Measurements from ENCODE around the gene RPL23. TPM values are rescaled to one million over a fixed set of nuclear protein-coding genes. Genes with fewer than 3 reads are reported as not detected.
A peak's percentile ranks its signal among the peaks of the same experiment; 100 is the strongest.

The RPL23 gene
- polyA plus RNA-seq (ENCODE audit: insufficient read length in 12 of 12): 1,000 to 10,000 TPM; 1,619 to 4,143 (median 2,948) TPM
- long read RNA-seq, donor 1, transcript RPL23-207 (4 exons, 615 nt): minor isoform, 113 of 6,094 reads
- long read RNA-seq, donor 1, transcript RPL23-206 (5 exons, 2,821 nt): major isoform, 4,027 of 6,094 reads
- long read RNA-seq, donor 1, transcript RPL23-211 (3 exons, 2,779 nt): minor isoform, 112 of 6,094 reads
- long read RNA-seq, donor 1, transcript RPL23-210 (2 exons, 429 nt): minor isoform, 199 of 6,094 reads
- long read RNA-seq, donor 1, partial matches to known transcripts: 1,565 of 6,094 reads
- long read RNA-seq, donor 1, other reads (novel, unspliced or antisense): 52 of 6,094 reads
- long read RNA-seq, donor 2, transcript RPL23-207 (4 exons, 615 nt): minor isoform, 146 of 4,707 reads
- long read RNA-seq, donor 2, transcript RPL23-210 (2 exons, 429 nt): minor isoform, 173 of 4,707 reads
- long read RNA-seq, donor 2, transcript RPL23-211 (3 exons, 2,779 nt): minor isoform, 315 of 4,707 reads
- long read RNA-seq, donor 2, transcript RPL23-206 (5 exons, 2,821 nt): major isoform, 2,817 of 4,707 reads
- long read RNA-seq, donor 2, partial matches to known transcripts: 1,180 of 4,707 reads
- long read RNA-seq, donor 2, other reads (novel, unspliced or antisense): 42 of 4,707 reads
- long read RNA-seq, donor 3, transcript RPL23-206 (5 exons, 2,821 nt): major isoform, 1,881 of 2,855 reads
- long read RNA-seq, donor 3, transcript RPL23-210 (2 exons, 429 nt): minor isoform, 59 of 2,855 reads
- long read RNA-seq, donor 3, transcript RPL23-207 (4 exons, 615 nt): minor isoform, 82 of 2,855 reads
- long read RNA-seq, donor 3, transcript RPL23-211 (3 exons, 2,779 nt): minor isoform, 52 of 2,855 reads
- long read RNA-seq, donor 3, partial matches to known transcripts: 759 of 2,855 reads
- long read RNA-seq, donor 3, other reads (novel, unspliced or antisense): 11 of 2,855 reads
- long read RNA-seq, donor 4, transcript RPL23-207 (4 exons, 615 nt): minor isoform, 76 of 2,651 reads
- long read RNA-seq, donor 4, transcript RPL23-210 (2 exons, 429 nt): minor isoform, 60 of 2,651 reads
- long read RNA-seq, donor 4, transcript RPL23-206 (5 exons, 2,821 nt): major isoform, 1,639 of 2,651 reads
- long read RNA-seq, donor 4, transcript RPL23-211 (3 exons, 2,779 nt): minor isoform, 80 of 2,651 reads
- long read RNA-seq, donor 4, partial matches to known transcripts: 756 of 2,651 reads
- long read RNA-seq, donor 4, other reads (novel, unspliced or antisense): 26 of 2,651 reads
- long read RNA-seq, donor 5, transcript RPL23-211 (3 exons, 2,779 nt): minor isoform, 83 of 4,908 reads
- long read RNA-seq, donor 5, transcript RPL23-206 (5 exons, 2,821 nt): major isoform, 3,766 of 4,908 reads
- long read RNA-seq, donor 5, transcript RPL23-207 (4 exons, 615 nt): minor isoform, 52 of 4,908 reads
- long read RNA-seq, donor 5, transcript RPL23-210 (2 exons, 429 nt): minor isoform, 136 of 4,908 reads
- long read RNA-seq, donor 5, partial matches to known transcripts: 801 of 4,908 reads
- long read RNA-seq, donor 5, other reads (novel, unspliced or antisense): 49 of 4,908 reads
- long read RNA-seq, donor 6, transcript RPL23-207 (4 exons, 615 nt): minor isoform, 168 of 4,596 reads
- long read RNA-seq, donor 6, transcript RPL23-211 (3 exons, 2,779 nt): minor isoform, 115 of 4,596 reads
- long read RNA-seq, donor 6, transcript RPL23-210 (2 exons, 429 nt): minor isoform, 98 of 4,596 reads
- long read RNA-seq, donor 6, transcript RPL23-206 (5 exons, 2,821 nt): major isoform, 2,799 of 4,596 reads
- long read RNA-seq, donor 6, partial matches to known transcripts: 1,363 of 4,596 reads
- long read RNA-seq, donor 6, other reads (novel, unspliced or antisense): 38 of 4,596 reads
- long read RNA-seq, donor 7, transcript RPL23-207 (4 exons, 615 nt): minor isoform, 56 of 2,862 reads
- long read RNA-seq, donor 7, transcript RPL23-210 (2 exons, 429 nt): minor isoform, 59 of 2,862 reads
- long read RNA-seq, donor 7, transcript RPL23-211 (3 exons, 2,779 nt): minor isoform, 75 of 2,862 reads
- long read RNA-seq, donor 7, transcript RPL23-206 (5 exons, 2,821 nt): major isoform, 1,943 of 2,862 reads
- long read RNA-seq, donor 7, partial matches to known transcripts: 704 of 2,862 reads
- long read RNA-seq, donor 7, other reads (novel, unspliced or antisense): 14 of 2,862 reads
- long read RNA-seq, donor 8, transcript RPL23-206 (5 exons, 2,821 nt): major isoform, 3,752 of 5,078 reads
- long read RNA-seq, donor 8, transcript RPL23-207 (4 exons, 615 nt): minor isoform, 69 of 5,078 reads
- long read RNA-seq, donor 8, transcript RPL23-210 (2 exons, 429 nt): minor isoform, 200 of 5,078 reads
- long read RNA-seq, donor 8, transcript RPL23-211 (3 exons, 2,779 nt): minor isoform, 73 of 5,078 reads
- long read RNA-seq, donor 8, partial matches to known transcripts: 911 of 5,078 reads
- long read RNA-seq, donor 8, other reads (novel, unspliced or antisense): 51 of 5,078 reads
- long read RNA-seq, donor 9, transcript RPL23-206 (5 exons, 2,821 nt): major isoform, 2,633 of 3,862 reads
- long read RNA-seq, donor 9, transcript RPL23-211 (3 exons, 2,779 nt): minor isoform, 98 of 3,862 reads
- long read RNA-seq, donor 9, transcript RPL23-210 (2 exons, 429 nt): minor isoform, 155 of 3,862 reads
- long read RNA-seq, donor 9, transcript RPL23-207 (4 exons, 615 nt): minor isoform, 109 of 3,862 reads
- long read RNA-seq, donor 9, partial matches to known transcripts: 830 of 3,862 reads
- long read RNA-seq, donor 9, other reads (novel, unspliced or antisense): 26 of 3,862 reads
- long read RNA-seq, donor 10, transcript RPL23-206 (5 exons, 2,821 nt): major isoform, 2,934 of 3,970 reads
- long read RNA-seq, donor 10, transcript RPL23-207 (4 exons, 615 nt): minor isoform, 61 of 3,970 reads
- long read RNA-seq, donor 10, transcript RPL23-210 (2 exons, 429 nt): minor isoform, 148 of 3,970 reads
- long read RNA-seq, donor 10, transcript RPL23-211 (3 exons, 2,779 nt): minor isoform, 89 of 3,970 reads
- long read RNA-seq, donor 10, partial matches to known transcripts: 707 of 3,970 reads
- long read RNA-seq, donor 10, other reads (novel, unspliced or antisense): 19 of 3,970 reads
- long read RNA-seq, donor 11, transcript RPL23-211 (3 exons, 2,779 nt): minor isoform, 116 of 5,885 reads
- long read RNA-seq, donor 11, transcript RPL23-206 (5 exons, 2,821 nt): major isoform, 4,264 of 5,885 reads
- long read RNA-seq, donor 11, transcript RPL23-207 (4 exons, 615 nt): minor isoform, 100 of 5,885 reads
- long read RNA-seq, donor 11, transcript RPL23-210 (2 exons, 429 nt): minor isoform, 141 of 5,885 reads
- long read RNA-seq, donor 11, partial matches to known transcripts: 1,179 of 5,885 reads
- long read RNA-seq, donor 11, other reads (novel, unspliced or antisense): 63 of 5,885 reads

DNA sequence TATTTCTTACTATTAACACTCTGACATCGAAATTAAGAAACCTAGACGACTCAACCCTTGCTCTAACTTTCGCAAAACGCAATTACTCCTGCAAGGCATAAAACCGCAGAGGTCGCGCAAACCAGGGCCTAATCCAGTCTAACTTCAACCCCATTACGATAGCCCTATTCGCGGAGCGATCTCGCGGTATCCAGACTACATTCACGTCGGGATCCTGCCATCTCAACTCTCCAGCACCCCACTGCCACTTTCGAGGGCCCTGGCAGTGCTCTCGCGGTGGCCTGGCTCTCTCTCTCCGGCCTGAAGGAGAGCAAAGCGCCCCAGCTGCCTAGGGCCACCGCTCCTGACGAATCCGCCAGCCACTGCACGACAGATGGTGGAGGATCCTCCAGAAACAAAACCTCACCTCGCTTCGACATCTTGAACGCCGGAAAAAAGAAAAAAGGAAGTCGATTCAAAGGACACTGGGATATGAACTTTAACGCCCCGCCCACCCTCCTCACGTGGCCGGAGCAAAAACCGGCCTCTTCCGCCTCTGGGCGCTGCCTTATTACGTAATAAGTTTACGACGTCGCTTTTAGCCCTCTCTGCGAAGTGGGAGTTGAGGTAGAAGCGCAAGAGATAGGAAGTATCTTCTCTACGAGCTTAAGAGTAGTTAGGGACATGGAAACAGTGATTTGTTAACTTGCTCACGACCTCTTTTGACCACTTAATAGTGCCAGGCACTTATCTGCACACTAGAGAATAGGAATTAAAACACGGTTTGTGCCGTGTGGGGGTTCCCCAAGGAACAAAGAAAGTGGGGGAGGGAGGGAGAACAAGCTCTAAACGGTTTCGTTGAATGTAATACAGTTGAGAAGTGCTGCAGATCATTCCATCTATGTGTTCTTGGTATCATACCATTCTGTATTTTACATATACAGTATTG lies at the start of gene RPL23:
TSS of gene RPL23 (minus strand) at position 430 of the 928 bp plus-strand sequence. CDS start at position 419, 11 bp downstream.
- DNase-seq: peak; percentile 98

DNA sequence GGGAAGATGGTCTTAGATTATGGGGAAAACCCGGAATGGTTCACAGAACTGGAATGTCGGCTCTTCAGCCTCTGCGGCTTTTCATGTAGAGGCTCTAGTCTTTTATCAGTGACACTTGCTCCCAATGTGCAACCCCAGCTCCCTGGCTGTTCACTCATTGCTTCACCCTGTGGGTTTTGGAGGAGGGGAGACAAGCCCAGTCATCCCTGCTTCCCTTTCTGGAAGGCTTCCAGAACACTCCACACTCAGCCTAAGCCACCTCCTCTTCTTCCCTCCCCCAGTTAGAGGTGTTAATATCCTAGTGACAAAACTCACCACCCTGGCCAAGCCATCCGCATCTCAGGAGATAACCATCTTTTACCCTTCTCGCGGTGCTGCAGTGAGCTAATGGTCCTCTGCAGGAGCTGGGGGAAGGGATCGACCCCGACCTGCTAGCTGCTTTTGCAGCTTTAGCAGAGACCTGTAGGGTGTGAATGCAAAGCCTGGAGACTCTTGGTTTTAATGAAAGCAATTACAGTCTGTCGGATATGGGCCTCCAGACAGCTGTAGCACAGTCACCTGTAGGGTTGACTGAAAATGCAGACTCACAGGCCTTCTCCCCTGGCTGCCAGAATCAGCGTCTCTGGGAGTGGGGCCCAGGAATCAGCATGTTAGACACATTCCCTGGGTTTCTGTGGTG lies 47.6 kb upstream of the RPL23 start:
- no peak for DNase-seq

DNA sequence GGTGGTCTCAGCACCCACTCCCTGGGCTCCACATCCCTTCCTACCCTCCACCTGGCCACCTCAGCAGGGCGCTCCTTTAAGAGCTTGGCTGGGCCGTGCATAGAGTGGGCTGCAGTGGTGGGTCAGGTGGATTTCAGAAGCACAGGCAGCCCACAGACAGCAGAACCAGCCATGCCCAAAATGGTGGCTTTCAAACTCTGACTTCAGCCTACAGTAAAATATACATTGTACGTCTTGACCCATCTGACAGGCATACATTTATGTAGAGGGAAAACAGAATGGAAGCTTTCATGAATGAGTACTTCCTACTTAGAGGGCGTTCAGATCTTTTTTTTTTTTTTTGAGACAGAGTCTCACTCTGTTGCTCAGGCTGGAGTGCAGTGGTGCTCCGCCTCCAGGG lies 45.9 kb upstream of the RPL23 start:
- DNase-seq: no peak

- DNase-seq: no peak
Measured at GRCh38 chr17:38898812-38899348, 45.4 kb upstream of the RPL23 start.

GRCh38 chr17:38898291-38898679 lies 44.8 kb upstream of the RPL23 start:
- no peak for DNase-seq

GRCh38 chr17:38897671-38898290 lies 44.3 kb upstream of the RPL23 start:
- no peak for DNase-seq

- DNase-seq: peak; percentile 77
Measured at GRCh38 chr17:38897176-38897575, 43.7 kb upstream of the RPL23 start.

GRCh38 chr17:38896346-38896954 lies 42.9 kb upstream of the RPL23 start:
- no peak for DNase-seq

DNA sequence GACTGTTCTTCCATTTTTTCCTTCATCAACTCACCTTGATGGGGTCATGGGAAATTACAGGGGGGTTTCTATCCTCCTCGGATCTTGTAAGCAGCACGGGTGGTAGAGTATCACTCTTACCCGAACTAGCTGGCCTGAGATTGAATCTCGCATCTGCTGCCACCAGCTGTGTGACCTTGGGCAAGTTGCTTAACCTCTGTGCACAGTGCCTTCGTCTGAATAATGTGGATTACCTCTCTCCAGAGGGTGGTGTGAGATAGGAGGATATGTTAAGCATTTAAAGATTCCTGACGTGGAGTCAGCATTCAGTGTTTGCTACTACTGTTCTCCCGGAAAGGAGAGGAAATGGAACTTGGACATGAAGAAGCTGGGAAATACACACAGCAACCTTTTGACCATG lies 40.8 kb upstream of the RPL23 start:
- DNase-seq: no peak

GRCh38 chr17:38893607-38894006 lies 40.1 kb upstream of the RPL23 start:
- no peak for DNase-seq

DNA sequence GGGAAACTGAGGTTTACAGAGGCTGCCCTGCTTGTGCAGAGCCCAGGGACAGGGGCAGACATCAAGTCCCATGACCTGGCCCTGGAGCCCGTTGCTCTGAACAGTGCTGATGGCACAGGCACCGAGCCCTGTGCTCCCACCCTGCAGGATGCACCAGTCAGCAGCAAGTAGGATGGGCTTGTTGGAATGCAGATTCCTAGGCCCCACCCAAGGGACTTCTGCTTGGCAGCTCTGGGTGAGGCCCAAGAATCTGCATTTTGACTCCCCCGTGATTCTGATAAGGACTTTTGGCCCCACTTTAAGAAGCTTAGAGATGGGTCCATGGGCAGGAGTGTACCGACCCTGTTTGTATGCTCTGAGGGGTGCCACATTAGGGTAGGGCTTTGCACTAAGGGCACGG lies 39.6 kb upstream of the RPL23 start:
- no peak for DNase-seq

GRCh38 chr17:38892620-38893019 lies 39.1 kb upstream of the RPL23 start:
- no peak for DNase-seq

GRCh38 chr17:38892083-38892482 lies 38.6 kb upstream of the RPL23 start:
- no peak for DNase-seq

DNA sequence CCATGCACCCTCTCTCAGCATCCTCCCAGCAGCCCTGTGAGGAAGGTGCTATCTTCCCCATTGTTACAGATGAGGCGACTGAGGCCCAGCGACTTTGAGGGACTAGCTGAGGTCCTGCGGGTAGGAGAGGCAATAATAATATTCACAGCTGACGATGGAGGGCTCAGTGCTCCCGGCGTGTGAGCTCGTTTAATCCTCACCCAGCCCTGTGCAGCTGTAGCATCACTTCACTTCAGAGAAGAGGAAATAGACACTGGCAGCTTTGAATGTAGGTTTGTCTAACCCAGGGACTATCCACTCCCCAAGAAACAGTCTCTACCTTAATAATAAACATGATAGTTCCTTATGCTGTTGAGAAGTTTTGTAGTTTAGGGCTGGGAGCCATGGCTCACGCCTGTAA lies 37.9 kb upstream of the RPL23 start:
- DNase-seq: no peak

All from muscle of arm (tissue), 14 donors.